Erythroblast (primary cell): ENCODE data around the gene RASAL1.

Experiments
- DNase-seq, 2 experiments: peaks; one replicate each; lab custom pipeline; 2025; lab: John Stamatoyannopoulos, UW
- GATA1 ChIP-seq: IDR thresholded peaks from 2 replicates; pipeline ENCODE4 v1.6.1; 2011; ENCODE audit warnings: low read depth, mild to moderate bottlenecking, control low read depth, low read length, moderate library complexity
- POLR2A ChIP-seq: IDR thresholded peaks from 2 replicates; pipeline ENCODE4 v1.6.1; 2011; ENCODE audit warnings: mild to moderate bottlenecking, low read length

RASAL1 gene

GRCh38 chr12:113170926-113171325 is 35.4 kb upstream of the RASAL1 start:
- no peak for TF ChIP-seq POLR2A
- no peak for TF ChIP-seq GATA1
- no peak for DNase-seq

GRCh38 chr12:113170457-113170856 is 34.9 kb upstream of the RASAL1 start:
- no peak for DNase-seq
- no peak for TF ChIP-seq POLR2A
- no peak for TF ChIP-seq GATA1

GRCh38 chr12:113169697-113170096 is 34.1 kb upstream of the RASAL1 start:
- TF ChIP-seq POLR2A (no peak), GATA1 (no peak)
- DNase-seq = no peak

GRCh38 chr12:113167868-113168267 is 32.3 kb upstream of the RASAL1 start:
- TF ChIP-seq GATA1 = no peak
- no peak for TF ChIP-seq POLR2A
- no peak for DNase-seq

GRCh38 chr12:113165521-113166450 is 30.2 kb upstream of the RASAL1 start:
- TF ChIP-seq GATA1 (no peak), POLR2A (no peak)
- no peak for DNase-seq

- TF ChIP-seq GATA1 (no peak), POLR2A (no peak)
Measured at GRCh38 chr12:113164014-113164413, 28.5 kb upstream of the RASAL1 start.

GRCh38 chr12:113163030-113163360 is 27.4 kb upstream of the RASAL1 start:
- TF ChIP-seq POLR2A (no peak), GATA1 (no peak)
- DNase-seq = no peak

More at GRCh38 chr12:113164014-113164413, 28.5 kb upstream of the RASAL1 start:
- no peak for DNase-seq

GRCh38 chr12:113162102-113163029 is 26.8 kb upstream of the RASAL1 start:
- TF ChIP-seq POLR2A (no peak), GATA1 (no peak)
- DNase-seq = no peak

GRCh38 chr12:113161415-113162016 is 26.0 kb upstream of the RASAL1 start:
- no peak for TF ChIP-seq POLR2A
- no peak for TF ChIP-seq GATA1

GRCh38 chr12:113159937-113160336 is 24.4 kb upstream of the RASAL1 start:
- no peak for TF ChIP-seq GATA1
- TF ChIP-seq POLR2A = no peak
- DNase-seq = peak in 1 of 2 experiments; percentile 25

More at GRCh38 chr12:113161415-113162016, 26.0 kb upstream of the RASAL1 start:
- peak; percentile 15 to 31 for DNase-seq

GRCh38 chr12:113158439-113159203 is 23.1 kb upstream of the RASAL1 start:
- TF ChIP-seq GATA1 (no peak), POLR2A (no peak)
- no peak for DNase-seq

GRCh38 chr12:113157218-113157859 is 21.8 kb upstream of the RASAL1 start:
- no peak for TF ChIP-seq POLR2A
- no peak for TF ChIP-seq GATA1
- DNase-seq = no peak

- no peak for DNase-seq
- TF ChIP-seq POLR2A (no peak), GATA1 (no peak)
Measured at GRCh38 chr12:113155646-113156045, 20.1 kb upstream of the RASAL1 start.
